GM23338 (cell line): ENCODE results near the gene PRR19.

Experiments used
- CREB1 ChIP-seq: fragments of 250-450 bp; sonication (Bioruptor Pico); IDR thresholded peaks from 2 replicates; pipeline ENCODE4 v1.5.0; 2020; ENCODE audit warnings: low read depth, mild to moderate bottlenecking, moderate library complexity
- CTCF ChIP-seq, 2 experiments: fragments of 200-600 bp in 1 of 2; sonication (generic) in 1 of 2; conservative IDR thresholded peaks; 2 replicates each; pipeline versions ENCODE4 v1.5.1 to v1.6.1; 2016 to 2017; ENCODE audit warnings: antibody characterized with exemption in 2 of 2, low read depth in 2 of 2, mild to moderate bottlenecking in 2 of 2, moderate library complexity in 1 of 2
- EZH2 ChIP-seq: fragments of 200-600 bp; sonication (generic); IDR thresholded peaks from one replicate; pipeline ENCODE4 v1.8.0; 2017; ENCODE audit warnings: antibody characterized with exemption, mild to moderate bottlenecking, low read depth; ENCODE audit not compliant: unreplicated experiment
- EZH2phosphoT487 ChIP-seq: fragments of 200-600 bp; sonication (generic); IDR thresholded peaks from one replicate; pipeline ENCODE4 v1.8.1; 2018; ENCODE audit warnings: antibody characterized with exemption; ENCODE audit not compliant: unreplicated experiment
- JUNB ChIP-seq: IDR thresholded peaks from one replicate; pipeline ENCODE4 v1.6.1; 2016; ENCODE audit warnings: antibody characterized with exemption; ENCODE audit not compliant: unreplicated experiment
- POLR2AphosphoS5 ChIP-seq: IDR thresholded peaks from 2 replicates; pipeline ENCODE4 v1.6.1; 2016; ENCODE audit warnings: antibody characterized with exemption, low read depth
- REST ChIP-seq: IDR thresholded peaks from one replicate; pipeline ENCODE4 v1.6.1; 2018; ENCODE audit warnings: antibody characterized with exemption; ENCODE audit not compliant: unreplicated experiment
- STAT1 ChIP-seq: IDR thresholded peaks from one replicate; pipeline ENCODE4 v1.6.1; 2016; ENCODE audit warnings: antibody characterized with exemption; ENCODE audit not compliant: unreplicated experiment
- ZNF114 ChIP-seq: fragments of 250-450 bp; sonication (Bioruptor Pico); IDR thresholded peaks from 2 replicates; pipeline ENCODE4 v1.5.0; 2020; ENCODE audit warnings: mild to moderate bottlenecking, moderate library complexity
- ZNF331 ChIP-seq: fragments of 250-450 bp; sonication (Bioruptor Pico); IDR thresholded peaks from 2 replicates; pipeline ENCODE4 v1.5.0; 2020; ENCODE audit warnings: low read depth, mild to moderate bottlenecking, moderate library complexity
- TF ChIP-seq, protein P1 (sequence below): IDR thresholded peaks from 2 replicates; pipeline ENCODE4 v1.6.1; 2016; ENCODE audit warnings: antibody characterized with exemption

GRCh38 chr19:42279902-42280814 lies 21.8 kb upstream of the PRR19 start:
- TF ChIP-seq CTCF (conservative IDR thresholded peaks at IDR 0.05; ENCODE audit: low read depth in 2 of 2) = peak; percentile 73 to 93
- TF ChIP-seq EZH2 = no peak
- no peak for TF ChIP-seq REST
- TF ChIP-seq ZNF331 (CRISPR knock-in tag) = no peak
- no peak for TF ChIP-seq CREB1
- no peak for TF ChIP-seq EZH2phosphoT487
- TF ChIP-seq POLR2AphosphoS5 = no peak
- no peak for TF ChIP-seq JUNB
- TF ChIP-seq, protein P1, sequence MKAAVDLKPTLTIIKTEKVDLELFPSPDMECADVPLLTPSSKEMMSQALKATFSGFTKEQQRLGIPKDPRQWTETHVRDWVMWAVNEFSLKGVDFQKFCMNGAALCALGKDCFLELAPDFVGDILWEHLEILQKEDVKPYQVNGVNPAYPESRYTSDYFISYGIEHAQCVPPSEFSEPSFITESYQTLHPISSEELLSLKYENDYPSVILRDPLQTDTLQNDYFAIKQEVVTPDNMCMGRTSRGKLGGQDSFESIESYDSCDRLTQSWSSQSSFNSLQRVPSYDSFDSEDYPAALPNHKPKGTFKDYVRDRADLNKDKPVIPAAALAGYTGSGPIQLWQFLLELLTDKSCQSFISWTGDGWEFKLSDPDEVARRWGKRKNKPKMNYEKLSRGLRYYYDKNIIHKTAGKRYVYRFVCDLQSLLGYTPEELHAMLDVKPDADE = no peak
- no peak for TF ChIP-seq ZNF114 (CRISPR knock-in tag)
- no peak for TF ChIP-seq STAT1
